K562 (cell line): ENCODE measurements around the gene ATG13. TPM values are rescaled to one million over a fixed set of nuclear protein-coding genes. Genes with fewer than 3 reads are reported as not detected.

Source experiments
- ADNP ChIP-seq: fragments of 200-800 bp; sonication (Bioruptor generic); IDR thresholded peaks from 2 replicates; pipeline ENCODE4 v1.6.1; 2016; ENCODE audit warnings: missing genetic modification characterization, missing compliant biosample characterization
- ARID4B ChIP-seq: sonication (generic); formaldehyde crosslinking; IDR thresholded peaks from 2 replicates; pipeline ENCODE4 v1.8.0; 2022; ENCODE audit warnings: mild to moderate bottlenecking, missing genetic modification reagents
- GABPB2 ChIP-seq: fragments of 250-450 bp; sonication (Bioruptor Pico); conservative IDR thresholded peaks from 2 replicates; pipeline ENCODE4 v1.5.1; 2021; ENCODE audit warnings: mild to moderate bottlenecking
- HCFC1 ChIP-seq: IDR thresholded peaks from 2 replicates; pipeline ENCODE4 v1.6.1; 2012; ENCODE audit warnings: low read depth, low read length, improper control_type of control experiment
- HNRNPUL1 ChIP-seq: fragments of 200-400 bp; formaldehyde crosslinking; IDR thresholded peaks from 2 replicates; pipeline ENCODE4 v1.6.1; 2017; ENCODE audit warnings: low read length
- MAX ChIP-seq: sonication (generic); formaldehyde crosslinking; IDR thresholded peaks from 2 replicates; pipeline ENCODE4 v1.9.0; 2022; ENCODE audit warnings: mild to moderate bottlenecking, missing genetic modification reagents
- PHB ChIP-seq: fragments of 250-450 bp; sonication (Bioruptor Pico); IDR thresholded peaks from 2 replicates; pipeline ENCODE4 v1.5.0; 2021
- SIN3A ChIP-seq, 2 experiments: fragments of 150-350 bp in 1 of 2; IDR thresholded peaks; 2 replicates each; pipeline ENCODE4 v1.6.1; 2011 to 2016; ENCODE audit warnings: borderline replicate concordance in 2 of 2, low read depth in 2 of 2, low read length in 2 of 2, mild to moderate bottlenecking in 2 of 2, moderate library complexity in 2 of 2; ENCODE audit not compliant: control insufficient read depth in 1 of 2
- SIRT6 ChIP-seq: IDR thresholded peaks from one replicate; pipeline ENCODE4 v1.6.1; 2012; ENCODE audit warnings: low read depth, mild to moderate bottlenecking, control low read depth, inconsistent platforms, low read length, moderate library complexity
- SIX5 ChIP-seq, 2 experiments: IDR thresholded peaks; 2 replicates each; pipeline ENCODE4 v1.6.1; 2011; ENCODE audit warnings: low read length in 2 of 2, borderline replicate concordance in 1 of 2, low read depth in 1 of 2, mild to moderate bottlenecking in 1 of 2, moderate library complexity in 1 of 2; ENCODE audit not compliant: insufficient read depth in 1 of 2
- ZBTB33 ChIP-seq: sonication (generic); formaldehyde crosslinking; IDR thresholded peaks from 2 replicates; pipeline ENCODE4 v1.8.1; 2023; ENCODE audit warnings: mild to moderate bottlenecking, missing genetic modification reagents
- ZNF311 ChIP-seq: fragments of 250-450 bp; sonication (Bioruptor Pico); IDR thresholded peaks from 2 replicates; pipeline ENCODE4 v1.4.0; 2020; ENCODE audit warnings: mild to moderate bottlenecking, moderate library complexity
- ZNF449 ChIP-seq: fragments of 250-450 bp; sonication (Bioruptor Pico); IDR thresholded peaks from 2 replicates; pipeline ENCODE4 v1.8.0; 2022; ENCODE audit warnings: moderate library complexity, mild to moderate bottlenecking, inconsistent platforms
- ZNF518B ChIP-seq: fragments of 250-450 bp; sonication (Bioruptor Pico); IDR thresholded peaks from 2 replicates; pipeline ENCODE4 v1.5.0; 2021; ENCODE audit warnings: mild to moderate bottlenecking, moderate library complexity
- polyA plus RNA-seq, 8 experiments: library from polyadenylated mRNA; depleted of rRNA in 4 of 8; stranded (reverse) in 5 of 8; unstranded in 3 of 8; fragments of >200 nt; fragmentation: Nextera tagmentation in 2 of 8; fragmentation: Illumina TruSeq in 1 of 8; extraction: Ambion mirVana in 2 of 8; extraction: Trizol in 1 of 8; gene quantifications; 2 replicates each; pipeline versions ENCODE4 v1.2.1 to v1.2.3, GENCODE V29; 2011 to 2014; ENCODE audit warnings: inconsistent platforms in 1 of 8, missing spikeins in 1 of 8
- total RNA-seq, 7 experiments: library from RNA; depleted of rRNA in 6 of 7; stranded (reverse); fragments of >200 nt in 6 of 7; fragmentation: Illumina TruSeq in 2 of 7; extraction: Trizol in 2 of 7; gene quantifications; 2 replicates each; pipeline versions ENCODE4 v1.2.1 to v1.2.3, GENCODE V29; 2011 to 2021; ENCODE audit warnings: low replicate concordance in 1 of 7

The ATG13 gene
- total and polyA plus RNA-seq, 9 of the 15 experiments (the other 6 are each of a cell fraction or from before 2014, with no cell fraction given), result 13.1 to 61.5 (median 36.5) TPM

- TF ChIP-seq HNRNPUL1 (no peak), ZNF311 (CRISPR knock-in tag) (no peak), SIX5 (IDR thresholded peaks at IDR 0.05; ENCODE audit: borderline replicate concordance in 1 of 2, insufficient read depth in 1 of 2, low read depth in 1 of 2, low read length in 2 of 2) (peak; percentile 36 to 42; a peak in 3 of 4 replicates), HCFC1 (peak; percentile 85), SIRT6 (no peak), PHB (CRISPR knock-in tag) (no peak), SIN3A (IDR thresholded peaks at IDR 0.05; ENCODE audit: borderline replicate concordance in 2 of 2, control insufficient read depth in 1 of 2, low read depth in 2 of 2, low read length in 2 of 2) (peak; percentile 85 to 86; a peak in 2 of 4 replicates), MAX (peak; percentile 55; the same call in 1 of the 2 replicates), ZNF449 (CRISPR knock-in tag) (no peak), ZBTB33 (CRISPR knock-in tag) (no peak; the same call in 1 of the 2 replicates), ADNP (tag) (no peak), ZNF518B (no peak), ARID4B (CRISPR knock-in tag) (peak; percentile 83), GABPB2 (CRISPR knock-in tag) (no peak)
Observed at GRCh38 chr11:46593550-46594373, 23.6 kb upstream of the ATG13 start, which contains the start of gene AMBRA1 (continued).
